ENCODE results near the gene TMBIM6.

Gene TMBIM6

DNA sequence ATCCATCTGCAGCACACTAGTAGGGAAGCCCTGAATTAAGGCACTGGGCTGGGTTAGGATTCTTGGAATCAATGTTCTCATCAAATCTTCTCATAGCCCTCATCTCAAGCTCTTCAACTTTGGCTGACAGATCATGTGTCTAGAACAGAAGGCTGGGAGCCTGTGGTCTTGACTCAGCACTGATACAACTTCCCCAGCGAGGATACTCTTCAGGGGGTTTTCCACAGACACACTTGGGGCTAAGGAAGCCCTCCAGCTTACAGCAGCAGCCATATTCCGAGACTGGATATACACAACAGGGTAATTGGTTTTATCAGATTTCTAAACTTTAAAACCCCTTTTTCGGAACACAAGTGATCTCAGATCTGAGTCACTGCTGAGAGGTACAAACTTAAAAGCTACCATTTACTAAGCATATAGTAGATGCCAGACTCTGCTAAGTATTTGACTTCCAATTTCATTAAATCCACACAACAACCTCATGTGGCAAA, 37.7 kb upstream of the TMBIM6 start:
- Histone ChIP-seq H4K91ac (ENCODE audit: low read depth, low read length) (no peak overlapping the region), H3K18ac (ENCODE audit: low read length) (no peak overlapping the region), H3K9ac (ENCODE audit: low read length) (no peak overlapping the region), H4K12ac (ENCODE audit: low read depth, low read length) (no peak overlapping the region), H3K36me3 (ENCODE audit: control insufficient read depth in 1 of 2, insufficient read depth in 2 of 2, low read length in 2 of 2) (no peaks in the 10 kb centered on the region), H3K4ac (ENCODE audit: low read depth, low read length) (no peak overlapping the region), H2BK12ac (ENCODE audit: low read length) (no peak overlapping the region), H3K4me2 (ENCODE audit: low read length) (no peak overlapping the region), H4K8ac (ENCODE audit: low read depth, low read length) (no peak overlapping the region), H2AK5ac (ENCODE audit: low read length) (no peak overlapping the region), H2BK5ac (ENCODE audit: low read depth, low read length, poor library complexity) (no peak overlapping the region), H3K79me2 (ENCODE audit: control insufficient read depth, insufficient read depth, low read length, poor library complexity) (peaks cover 4% of the 10 kb centered on the region), H3K79me1 (ENCODE audit: low read length) (peaks cover 7% of the 10 kb centered on the region), H3K23ac (ENCODE audit: low read length) (no peak overlapping the region), H3K4me3 (ENCODE audit: low read depth, low read length) (no peak overlapping the region), H3K27ac (ENCODE audit: low read depth, low read length) (no peak overlapping the region), H2BK120ac (ENCODE audit: insufficient read depth, low read length, poor library complexity) (no peak overlapping the region), H3K9me3 (ENCODE audit: insufficient read depth, low read depth, low read length) (no peaks in the 10 kb centered on the region), H3K27me3 (ENCODE audit: insufficient read depth, low read length) (peaks cover 4% of the 10 kb centered on the region), H3K4me1 (ENCODE audit: control insufficient read depth in 1 of 2, insufficient read depth in 2 of 2, low read length in 2 of 2) (peaks cover 10 to 15% of the 10 kb centered on the region in 2 experiments), H3K14ac (ENCODE audit: low read length) (no peak overlapping the region), H2AFZ (ENCODE audit: insufficient read depth, low read length, poor library complexity) (no peak overlapping the region)
- DNase-seq = peak; percentile 26 to 28
- WGBS (ENCODE audit: extremely low coverage, insufficient coverage, insufficient read length) = no CpG with 5 or more reads among the region's 3 CpGs

DNA sequence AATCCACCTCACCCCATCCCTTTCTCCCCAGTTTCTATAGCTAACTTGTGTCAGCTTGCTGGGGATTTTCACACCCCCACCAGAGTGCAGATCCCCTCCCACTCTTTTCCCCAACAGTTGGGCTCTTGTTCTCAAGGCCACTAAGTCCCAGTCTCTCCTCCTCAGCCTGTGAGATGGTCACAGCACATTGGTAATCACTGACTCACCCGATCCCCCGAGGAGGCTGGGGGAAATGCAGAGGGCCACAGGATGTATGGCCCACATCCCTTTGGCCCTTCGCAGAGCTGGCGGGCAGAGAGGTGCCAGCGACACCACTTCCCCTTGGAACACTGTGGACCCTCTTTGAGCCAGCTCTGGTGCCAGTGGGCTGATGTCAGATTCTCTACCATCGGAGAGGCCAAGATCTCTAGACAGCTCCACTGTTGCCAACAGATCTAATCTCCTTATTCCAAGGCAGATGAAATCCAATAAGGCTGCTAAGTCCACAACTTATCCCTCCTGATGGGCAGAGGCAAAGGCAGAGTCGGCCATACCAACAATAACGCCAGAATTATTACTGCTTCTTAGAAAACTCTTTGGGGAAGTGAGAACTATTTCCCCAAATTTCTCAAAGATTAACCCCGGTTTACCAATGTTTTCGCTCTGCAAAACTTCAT, 35.8 kb upstream of the TMBIM6 start:
- H3K4me1 ChIP-seq (ENCODE audit: control insufficient read depth in 1 of 2, insufficient read depth in 2 of 2, low read length in 2 of 2) = peaks cover 4 to 11% of the 10 kb centered on the region in 2 experiments
- no peak overlapping the region for H2BK12ac ChIP-seq (ENCODE audit: low read length)
- no peak overlapping the region for H2BK120ac ChIP-seq (ENCODE audit: insufficient read depth, low read length, poor library complexity)
- no peaks in the 10 kb centered on the region for H3K9me3 ChIP-seq (ENCODE audit: insufficient read depth, low read depth, low read length)
- no peak overlapping the region for H2AK5ac ChIP-seq (ENCODE audit: low read length)
- no peak overlapping the region for H2BK5ac ChIP-seq (ENCODE audit: low read depth, low read length, poor library complexity)
- H4K8ac ChIP-seq (ENCODE audit: low read depth, low read length) = no peak overlapping the region
- peaks cover 4% of the 10 kb centered on the region for H3K27me3 ChIP-seq (ENCODE audit: insufficient read depth, low read length)
- no peak overlapping the region for H3K4ac ChIP-seq (ENCODE audit: low read depth, low read length)
- WGBS (ENCODE audit: extremely low coverage, insufficient coverage, insufficient read length) = no CpG with 5 or more reads among the region's 10 CpGs
- no peak overlapping the region for H3K27ac ChIP-seq (ENCODE audit: low read depth, low read length)
- no peak overlapping the region for H3K9ac ChIP-seq (ENCODE audit: low read length)
- H4K12ac ChIP-seq (ENCODE audit: low read depth, low read length) = no peak overlapping the region
- peaks cover 4% of the 10 kb centered on the region for H3K79me2 ChIP-seq (ENCODE audit: control insufficient read depth, insufficient read depth, low read length, poor library complexity)
- DNase-seq = peak in 1 of 2 donors; percentile 35
- no peaks in the 10 kb centered on the region for H3K36me3 ChIP-seq (ENCODE audit: control insufficient read depth in 1 of 2, insufficient read depth in 2 of 2, low read length in 2 of 2)
- H4K91ac ChIP-seq (ENCODE audit: low read depth, low read length) = no peak overlapping the region
- peak overlapping the region; percentile 76 for H3K4me2 ChIP-seq (ENCODE audit: low read length)
- peak overlapping the region; percentile 8 for H3K18ac ChIP-seq (ENCODE audit: low read length)
- H3K23ac ChIP-seq (ENCODE audit: low read length) = no peak overlapping the region
- no peak overlapping the region for H3K14ac ChIP-seq (ENCODE audit: low read length)
- peaks cover 7% of the 10 kb centered on the region for H3K79me1 ChIP-seq (ENCODE audit: low read length)
- H3K4me3 ChIP-seq (ENCODE audit: low read depth, low read length) = no peak overlapping the region
- peak overlapping the region; percentile 11 for H2AFZ ChIP-seq (ENCODE audit: insufficient read depth, low read length, poor library complexity)

DNA sequence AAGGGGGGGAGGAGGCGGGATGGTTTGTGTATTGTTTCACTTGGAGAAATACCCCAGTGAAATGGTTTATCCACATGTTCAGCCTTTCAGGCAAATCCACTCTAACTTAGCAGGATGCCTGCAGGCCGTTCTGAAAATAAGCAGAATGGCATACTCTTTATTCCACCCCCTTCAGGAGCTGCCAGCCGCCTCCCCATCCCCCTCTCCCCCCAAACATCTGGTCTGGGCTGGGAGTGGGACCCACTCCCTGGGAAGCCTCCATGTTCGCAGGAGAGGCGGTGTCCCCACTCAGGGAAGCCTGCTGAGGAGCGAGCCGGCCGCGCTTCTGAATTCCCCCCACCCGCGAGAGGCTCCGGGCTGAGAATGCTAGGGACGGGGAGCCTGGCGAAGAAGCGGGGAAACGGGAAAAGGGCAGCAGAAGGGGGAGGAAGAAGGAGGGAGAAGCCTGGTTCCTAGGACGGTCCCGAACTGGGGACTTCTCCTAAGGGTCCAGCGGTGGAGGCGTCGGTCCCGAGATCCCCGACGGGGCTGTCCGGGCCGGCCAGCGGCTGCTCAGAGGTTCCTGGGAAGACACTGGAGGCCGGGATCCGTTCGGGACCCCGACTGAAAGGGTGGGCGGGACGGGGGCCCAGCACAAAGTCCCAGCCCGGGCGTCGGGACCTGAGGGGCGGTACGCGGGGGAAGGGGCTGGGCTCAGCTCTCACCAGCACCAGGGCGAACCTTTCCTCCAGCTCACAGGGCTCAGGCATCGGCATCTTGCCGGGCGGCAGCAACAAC, 34.8 kb upstream of the TMBIM6 start:
- Histone ChIP-seq H4K8ac (ENCODE audit: low read depth, low read length) (peak overlapping the region; percentile 88), H3K36me3 (ENCODE audit: control insufficient read depth in 1 of 2, insufficient read depth in 2 of 2, low read length in 2 of 2) (no peaks in the 10 kb centered on the region), H2BK120ac (ENCODE audit: insufficient read depth, low read length, poor library complexity) (peak overlapping the region; percentile 87), H3K4me2 (ENCODE audit: low read length) (peak overlapping the region; percentile 76), H3K79me1 (ENCODE audit: low read length) (peaks cover 7% of the 10 kb centered on the region), H3K27ac (ENCODE audit: low read depth, low read length) (peak overlapping the region; percentile 40), H2AFZ (ENCODE audit: insufficient read depth, low read length, poor library complexity) (peak overlapping the region; percentile 88), H3K27me3 (ENCODE audit: insufficient read depth, low read length) (peaks cover 4% of the 10 kb centered on the region), H3K4ac (ENCODE audit: low read depth, low read length) (peak overlapping the region; percentile 77), H3K79me2 (ENCODE audit: control insufficient read depth, insufficient read depth, low read length, poor library complexity) (peaks cover 4% of the 10 kb centered on the region), H2BK12ac (ENCODE audit: low read length) (no peak overlapping the region), H3K14ac (ENCODE audit: low read length) (peak overlapping the region; percentile 47), H3K4me1 (ENCODE audit: control insufficient read depth in 1 of 2, insufficient read depth in 2 of 2, low read length in 2 of 2) (peaks cover 4 to 11% of the 10 kb centered on the region in 2 experiments), H3K9me3 (ENCODE audit: insufficient read depth, low read depth, low read length) (no peaks in the 10 kb centered on the region), H4K91ac (ENCODE audit: low read depth, low read length) (peak overlapping the region; percentile 63), H4K12ac (ENCODE audit: low read depth, low read length) (peak overlapping the region; percentile 88), H3K4me3 (ENCODE audit: low read depth, low read length) (peak overlapping the region; percentile 74), H3K23ac (ENCODE audit: low read length) (no peak overlapping the region), H3K18ac (ENCODE audit: low read length) (peak overlapping the region; percentile 48), H2AK5ac (ENCODE audit: low read length) (no peak overlapping the region), H2BK5ac (ENCODE audit: low read depth, low read length, poor library complexity) (peak overlapping the region; percentile 18), H3K9ac (ENCODE audit: low read length) (peak overlapping the region; percentile 68)
- WGBS (ENCODE audit: extremely low coverage, insufficient coverage, insufficient read length) = no CpG with 5 or more reads among the region's 43 CpGs
- DNase-seq = peak in 1 of 2 donors; percentile 18

DNA sequence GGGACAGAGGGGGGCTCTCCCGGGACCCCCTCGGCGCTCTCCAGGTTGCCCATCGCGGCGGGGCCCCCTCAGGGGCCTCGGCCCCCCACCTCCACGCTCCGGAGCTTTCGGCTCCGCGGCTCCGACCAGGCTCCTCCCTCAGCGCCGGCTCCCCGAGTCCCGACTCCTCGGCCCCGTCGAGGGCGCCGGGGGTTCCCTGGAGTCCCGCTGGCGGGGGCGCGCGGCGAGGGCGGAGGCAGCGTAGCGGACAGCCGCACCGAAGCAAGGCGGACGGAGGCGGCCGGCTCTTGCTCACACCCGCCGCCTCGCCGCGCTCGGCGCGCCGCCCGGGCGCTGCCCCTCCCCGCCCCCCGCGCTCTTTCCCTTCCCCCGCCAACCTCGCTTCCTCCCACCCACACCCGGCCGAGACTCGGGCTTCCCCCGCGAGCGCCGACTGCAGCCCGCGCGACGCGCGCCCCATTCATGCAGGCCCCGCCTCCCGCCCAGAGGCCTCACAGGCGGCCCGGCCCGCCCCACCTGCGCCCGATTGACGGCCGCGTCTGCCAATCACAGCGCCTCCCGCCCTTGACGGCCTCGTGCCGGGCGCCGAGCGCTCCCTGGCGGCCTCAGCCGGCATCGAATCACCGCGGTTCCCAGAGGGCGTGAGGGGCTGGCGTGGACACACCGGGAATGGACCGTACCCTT, 34.1 kb upstream of the TMBIM6 start, which contains the start of gene FMNL3:
TSS of gene FMNL3 (minus strand) at position 278 of the 684 bp plus-strand sequence. CDS start at position 53, 225 bp downstream.
- Histone ChIP-seq H2BK12ac (ENCODE audit: low read length) (no peak within 1 kb of the TSS), H2AFZ (ENCODE audit: insufficient read depth, low read length, poor library complexity) (peak within 1 kb of the TSS; percentile 88), H3K4me3 (ENCODE audit: low read depth, low read length) (peak within 1 kb of the TSS; percentile 74), H3K79me1 (ENCODE audit: low read length) (peaks cover 7% of the 10 kb centered on the region), H4K8ac (ENCODE audit: low read depth, low read length) (peak within 1 kb of the TSS; percentile 88), H3K14ac (ENCODE audit: low read length) (peak within 1 kb of the TSS; percentile 47), H2BK120ac (ENCODE audit: insufficient read depth, low read length, poor library complexity) (peak within 1 kb of the TSS; percentile 87), H4K12ac (ENCODE audit: low read depth, low read length) (peak within 1 kb of the TSS; percentile 88), H2BK5ac (ENCODE audit: low read depth, low read length, poor library complexity) (peak within 1 kb of the TSS; percentile 18), H3K4me2 (ENCODE audit: low read length) (peak within 1 kb of the TSS; percentile 76), H3K27ac (ENCODE audit: low read depth, low read length) (peak within 1 kb of the TSS; percentile 40), H4K91ac (ENCODE audit: low read depth, low read length) (peak within 1 kb of the TSS; percentile 63), H3K27me3 (ENCODE audit: insufficient read depth, low read length) (peaks cover 4% of the 10 kb centered on the region), H3K9ac (ENCODE audit: low read length) (peak within 1 kb of the TSS; percentile 68), H3K23ac (ENCODE audit: low read length) (no peak within 1 kb of the TSS), H3K4me1 (ENCODE audit: control insufficient read depth in 1 of 2, insufficient read depth in 2 of 2, low read length in 2 of 2) (peaks cover 4 to 11% of the 10 kb centered on the region in 2 experiments), H3K9me3 (ENCODE audit: insufficient read depth, low read depth, low read length) (no peaks in the 10 kb centered on the region), H2AK5ac (ENCODE audit: low read length) (no peak within 1 kb of the TSS), H3K18ac (ENCODE audit: low read length) (peak within 1 kb of the TSS; percentile 48), H3K79me2 (ENCODE audit: control insufficient read depth, insufficient read depth, low read length, poor library complexity) (peaks cover 4% of the 10 kb centered on the region), H3K4ac (ENCODE audit: low read depth, low read length) (peak within 1 kb of the TSS; percentile 77), H3K36me3 (ENCODE audit: control insufficient read depth in 1 of 2, insufficient read depth in 2 of 2, low read length in 2 of 2) (no peaks in the 10 kb centered on the region)
- no CpG with 5 or more reads among the region's 93 CpGs for WGBS (ENCODE audit: extremely low coverage, insufficient coverage, insufficient read length)
- peak; percentile 95 to 98 for DNase-seq

Measured in trophoblast cell (in vitro differentiated cells and primary cell).